Heart left ventricle (tissue), 13 donors: ENCODE data around the gene ILF2.

Experiments used
- POLR2A ChIP-seq, 2 donors: fragments of 450-650 bp; IDR thresholded peaks; one replicate each; pipeline ENCODE4 v1.6.1; 2017; ENCODE audit warnings: antibody characterized with exemption in 2 of 2, mild to moderate bottlenecking in 2 of 2, moderate library complexity in 2 of 2
- TF ChIP-seq, protein P1 (sequence below), 12 donors: fragments of 200-600 bp; sonication (generic) in 4 of 12; IDR thresholded peaks; one replicate each; pipeline versions ENCODE4 v1.5.0 to v1.8.0; 2018 to 2022; ENCODE audit warnings: antibody characterized with exemption in 12 of 12, mild to moderate bottlenecking in 5 of 12
- donor health status: ischemic (EF 13 %, LVEDD 7.1; RV severe dilation, severe dysfunction).
- donor health status: DM: no; HTN: yes; CAD: no.
- donor health status: DM: no; HTN: no; CAD: no.
- donor health status: ischemic (EF 25% LVEDD 6.9; RV normal size, moderate dysfunction).
- donor health status: ischemic (EF 25% LVEDD 5.7; RV mildly dilated, moderate dysfunction).
- donor health status: ischemic (EF 35%, LVEDD 5.7; RV mildly dilated, moderate dysfunction).
- donor health status: nonischemic (EF 11% LVEDD 7.7; RV severe dilation, severe dysfunction).
- donor health status: DM: yes; HTN: yes; CAD: no.
- donor health status: PGD.
- donor health status: ischemic (EF 29% LVEDD 5.4; RV normal size, mild dysfunction).
- donor health status: nonischemic (EF 23%, LVEDD 6.1; RV moderate dilation, normal function).

DNA sequence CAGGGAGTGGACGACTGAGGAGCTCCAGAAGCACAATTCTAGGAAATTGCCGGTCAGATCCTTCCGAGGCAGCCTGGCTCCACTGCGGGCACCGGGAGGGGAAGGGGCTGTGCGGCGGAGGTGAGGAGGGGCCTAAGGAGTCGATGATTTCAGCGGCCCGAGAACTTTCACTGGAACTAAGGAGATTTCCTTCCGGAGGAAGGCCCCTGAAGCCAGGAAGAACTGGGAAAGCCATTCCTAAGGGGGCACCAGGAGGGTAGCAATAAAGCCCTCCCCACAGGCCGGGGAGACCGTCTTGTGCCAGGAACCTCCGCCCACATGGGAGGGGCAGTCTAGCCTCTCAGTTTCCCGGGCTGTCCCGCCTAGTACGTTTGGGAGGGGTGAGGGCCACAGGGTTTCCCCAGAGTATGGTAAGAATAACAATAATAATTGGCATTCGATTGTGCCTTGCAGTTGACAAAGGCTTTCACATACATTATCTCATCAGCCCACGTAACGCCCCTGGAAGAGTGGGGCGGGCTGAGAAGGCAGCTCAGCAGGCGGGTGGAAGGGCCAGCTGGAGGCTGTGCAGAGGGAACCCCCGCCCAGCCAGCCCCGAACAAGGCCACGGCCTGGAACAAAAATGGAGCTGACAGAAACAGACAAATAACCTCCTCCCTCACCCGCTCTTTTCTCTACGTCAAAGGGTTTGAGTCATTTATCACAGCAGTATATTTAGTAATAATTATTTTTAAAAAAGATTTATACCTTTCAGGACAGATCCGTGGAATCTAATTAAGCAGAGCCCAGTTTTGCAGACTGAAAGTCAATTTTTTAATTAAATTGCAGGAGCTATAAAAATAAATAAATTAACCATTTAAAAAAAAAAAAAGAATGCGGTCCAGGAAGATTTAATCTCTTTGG lies 27.5 kb upstream of the ILF2 start:
- TF ChIP-seq, protein P1, sequence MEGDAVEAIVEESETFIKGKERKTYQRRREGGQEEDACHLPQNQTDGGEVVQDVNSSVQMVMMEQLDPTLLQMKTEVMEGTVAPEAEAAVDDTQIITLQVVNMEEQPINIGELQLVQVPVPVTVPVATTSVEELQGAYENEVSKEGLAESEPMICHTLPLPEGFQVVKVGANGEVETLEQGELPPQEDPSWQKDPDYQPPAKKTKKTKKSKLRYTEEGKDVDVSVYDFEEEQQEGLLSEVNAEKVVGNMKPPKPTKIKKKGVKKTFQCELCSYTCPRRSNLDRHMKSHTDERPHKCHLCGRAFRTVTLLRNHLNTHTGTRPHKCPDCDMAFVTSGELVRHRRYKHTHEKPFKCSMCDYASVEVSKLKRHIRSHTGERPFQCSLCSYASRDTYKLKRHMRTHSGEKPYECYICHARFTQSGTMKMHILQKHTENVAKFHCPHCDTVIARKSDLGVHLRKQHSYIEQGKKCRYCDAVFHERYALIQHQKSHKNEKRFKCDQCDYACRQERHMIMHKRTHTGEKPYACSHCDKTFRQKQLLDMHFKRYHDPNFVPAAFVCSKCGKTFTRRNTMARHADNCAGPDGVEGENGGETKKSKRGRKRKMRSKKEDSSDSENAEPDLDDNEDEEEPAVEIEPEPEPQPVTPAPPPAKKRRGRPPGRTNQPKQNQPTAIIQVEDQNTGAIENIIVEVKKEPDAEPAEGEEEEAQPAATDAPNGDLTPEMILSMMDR (IDR thresholded peaks at IDR 0.05), result no peak
- TF ChIP-seq POLR2A (IDR thresholded peaks at IDR 0.05), result peak in 1 of 2 donors; percentile 6
